ENCODE results near the gene TNFSF13B.

TNFSF13B gene

GRCh38 chr13:108352599-108352998 lies 83.1 kb downstream of the TNFSF13B start:
- no peak for DNase-seq

- DNase-seq, result no peak
These were observed 87.7 kb downstream of the TNFSF13B start for GRCh38 chr13:108357228-108357627.

Measured in fibroblast of skin of right quadriceps (primary cell).